PC-9 (cell line): ENCODE measurements around the gene SLC10A1.

Experiments
- CTCF ChIP-seq: fragments of 200-600 bp; sonication (generic); conservative IDR thresholded peaks from 2 replicates; pipeline ENCODE4 v1.6.1; 2017; ENCODE audit warnings: mixed run types, antibody characterized with exemption, mild to moderate bottlenecking, moderate library complexity
- EZH2 ChIP-seq: fragments of 200-600 bp; sonication (generic); IDR thresholded peaks from 2 replicates; pipeline ENCODE4 v1.8.0; 2017; ENCODE audit warnings: antibody characterized with exemption, low read depth

GRCh38 chr14:69794791-69795190 is 2.2 kb downstream of the SLC10A1 start:
- TF ChIP-seq EZH2 (no peak), CTCF (no peak)
